CD14-positive monocyte (primary cell): ENCODE measurements around the gene PHLDA1. TPM values are rescaled to one million over a fixed set of nuclear protein-coding genes. Genes with fewer than 3 reads are reported as not detected.

Source experiments
- DNase-seq, 3 donors: peaks; one replicate each; pipeline ENCODE4 v3.0.0-alpha.2; 2011 to 2022
- H2AFZ ChIP-seq: 2 replicates; pipeline ENCODE4 v1.6.0; 2012; ENCODE audit warnings: mild to moderate bottlenecking, low read depth, low read length, inconsistent platforms; ENCODE audit not compliant: insufficient read depth, poor library complexity, severe bottlenecking
- H3K27ac ChIP-seq, 2 donors: 1 replicate in 1 of 2; 2 replicates in 1 of 2; pipeline ENCODE4 v1.5.1; 2012 to 2013; ENCODE audit warnings: low read length in 2 of 2, control low read depth in 1 of 2, inconsistent platforms in 1 of 2, low read depth in 1 of 2, mild to moderate bottlenecking in 1 of 2
- H3K27me3 ChIP-seq, 2 donors: one replicate each; pipeline versions ENCODE4 v1.6.0 to v1.6.1; 2011 to 2013; ENCODE audit warnings: low read length in 2 of 2; ENCODE audit not compliant: control insufficient read depth in 2 of 2, insufficient read depth in 2 of 2
- H3K36me3 ChIP-seq, 2 donors: replicated peaks in 1 of 2; 1 replicate in 1 of 2; 2 replicates in 1 of 2; pipeline versions ENCODE4 v1.5.1 to v1.6.1; 2012 to 2013; ENCODE audit warnings: low read length in 2 of 2, control low read depth in 1 of 2, inconsistent platforms in 1 of 2, mild to moderate bottlenecking in 1 of 2; ENCODE audit not compliant: insufficient read depth in 2 of 2, control insufficient read depth in 1 of 2
- H3K4me1 ChIP-seq, 2 donors: 1 replicate in 1 of 2; 2 replicates in 1 of 2; pipeline versions ENCODE4 v1.5.1 to v1.6.1; 2012 to 2013; ENCODE audit warnings: low read length in 2 of 2, control low read depth in 1 of 2, inconsistent platforms in 1 of 2, mild to moderate bottlenecking in 1 of 2, moderate library complexity in 1 of 2; ENCODE audit not compliant: insufficient read depth in 2 of 2, control insufficient read depth in 1 of 2
- H3K4me2 ChIP-seq: replicated peaks from 2 replicates; pipeline ENCODE3; 2012; ENCODE audit warnings: low read length, moderate library complexity, mild to moderate bottlenecking; ENCODE audit not compliant: poor library complexity, severe bottlenecking; ENCODE audit errors: extremely low read depth
- H3K4me3 ChIP-seq, 3 experiments: fragments of 200-600 bp in 1 of 3; sonication (generic) in 1 of 3; replicated peaks in 1 of 3; 1 replicate in 2 of 3; 2 replicates in 1 of 3; pipeline ENCODE4 v1.5.1; 2011 to 2013; ENCODE audit warnings: low read length in 3 of 3, mild to moderate bottlenecking in 3 of 3, control low read depth in 2 of 3, low read depth in 2 of 3, inconsistent platforms in 1 of 3, moderate library complexity in 1 of 3
- H3K79me2 ChIP-seq: 2 replicates; pipeline ENCODE4 v1.6.0; 2012; ENCODE audit warnings: mild to moderate bottlenecking, control low read depth, inconsistent platforms, low read length, moderate library complexity; ENCODE audit not compliant: insufficient read depth
- H3K9ac ChIP-seq: 2 replicates; pipeline ENCODE4 v1.6.0; 2017; ENCODE audit warnings: low read length, mild to moderate bottlenecking; ENCODE audit not compliant: insufficient read depth, poor library complexity, severe bottlenecking
- H3K9me3 ChIP-seq, 2 donors: replicated peaks in 1 of 2; 1 replicate in 1 of 2; 2 replicates in 1 of 2; pipeline versions ENCODE4 v1.5.1 to v1.6.1; 2012 to 2013; ENCODE audit warnings: low read length in 2 of 2, control low read depth in 1 of 2; ENCODE audit not compliant: control insufficient read depth in 1 of 2, insufficient read depth in 1 of 2
- H4K20me1 ChIP-seq: 2 replicates; pipeline ENCODE4 v1.6.0; 2012; ENCODE audit warnings: mild to moderate bottlenecking, low read length, control low read depth, moderate library complexity; ENCODE audit not compliant: insufficient read depth
- H3K27ac Mint-ChIP-seq, 7 donors: one replicate each; pipeline ENCODE4 v1.8.0; 2020; ENCODE audit warnings: mild to moderate bottlenecking in 7 of 7, mixed read lengths in 7 of 7, moderate library complexity in 6 of 7, inconsistent platforms in 2 of 7
- H3K27me3 Mint-ChIP-seq, 3 donors: one replicate each; pipeline ENCODE4 v1.8.0; 2021 to 2022; ENCODE audit warnings: low read depth in 3 of 3, mild to moderate bottlenecking in 3 of 3, mixed read lengths in 3 of 3, moderate library complexity in 3 of 3, inconsistent platforms in 1 of 3
- H3K36me3 Mint-ChIP-seq, 2 donors: one replicate each; pipeline ENCODE4 v1.8.0; 2020; ENCODE audit warnings: mixed read lengths in 2 of 2, inconsistent platforms in 1 of 2, mild to moderate bottlenecking in 1 of 2
- H3K4me1 Mint-ChIP-seq: one replicate; pipeline ENCODE4 v1.8.0; 2020; ENCODE audit warnings: mild to moderate bottlenecking, mixed read lengths
- H3K4me3 Mint-ChIP-seq, 2 donors: one replicate each; pipeline ENCODE4 v1.8.0; 2020; ENCODE audit warnings: mild to moderate bottlenecking in 2 of 2, mixed read lengths in 2 of 2, moderate library complexity in 1 of 2
- H3K9me3 Mint-ChIP-seq, 7 donors: one replicate each; pipeline ENCODE4 v1.8.0; 2020 to 2022; ENCODE audit warnings: mixed read lengths in 7 of 7, mild to moderate bottlenecking in 6 of 7, moderate library complexity in 6 of 7, inconsistent platforms in 2 of 7
- WGBS: methylation state at CpG from one replicate; pipeline ENCODE4 v1.1.5; 2013; ENCODE audit warnings: missing lambda C conversion rate; ENCODE audit not compliant: insufficient coverage; 5-methylcytosine and 5-hydroxymethylcytosine counted together
- intact Hi-C, 2 donors: fragments of 100-400 bp; cut with micrococcal nuclease; formaldehyde crosslinking; loops; one replicate each; pipeline versions ENCODE4 v1.15.0 to v1.15.1; 2023
- polyA plus RNA-seq, 3 donors: library from polyadenylated mRNA; depleted of rRNA in 1 of 3; unstranded in 2 of 3; stranded (reverse) in 1 of 3; fragments of 300-500 nt in 2 of 3; fragments of >200 nt in 1 of 3; fragmentation: Illumina TruSeq in 2 of 3; gene quantifications; 1 replicate in 2 of 3; 2 replicates in 1 of 3; pipeline ENCODE4 v1.2.3, GENCODE V29; 2012 to 2021
- TF ChIP-seq, protein P1 (sequence below): fragments of 200-600 bp; IDR thresholded peaks from one replicate; pipeline ENCODE4 v1.8.0; 2022; ENCODE audit warnings: antibody characterized with exemption, mild to moderate bottlenecking

Gene PHLDA1
- polyA plus RNA-seq, 3 donors: 1.1 to 5.8 (median 1.6) TPM

DNA sequence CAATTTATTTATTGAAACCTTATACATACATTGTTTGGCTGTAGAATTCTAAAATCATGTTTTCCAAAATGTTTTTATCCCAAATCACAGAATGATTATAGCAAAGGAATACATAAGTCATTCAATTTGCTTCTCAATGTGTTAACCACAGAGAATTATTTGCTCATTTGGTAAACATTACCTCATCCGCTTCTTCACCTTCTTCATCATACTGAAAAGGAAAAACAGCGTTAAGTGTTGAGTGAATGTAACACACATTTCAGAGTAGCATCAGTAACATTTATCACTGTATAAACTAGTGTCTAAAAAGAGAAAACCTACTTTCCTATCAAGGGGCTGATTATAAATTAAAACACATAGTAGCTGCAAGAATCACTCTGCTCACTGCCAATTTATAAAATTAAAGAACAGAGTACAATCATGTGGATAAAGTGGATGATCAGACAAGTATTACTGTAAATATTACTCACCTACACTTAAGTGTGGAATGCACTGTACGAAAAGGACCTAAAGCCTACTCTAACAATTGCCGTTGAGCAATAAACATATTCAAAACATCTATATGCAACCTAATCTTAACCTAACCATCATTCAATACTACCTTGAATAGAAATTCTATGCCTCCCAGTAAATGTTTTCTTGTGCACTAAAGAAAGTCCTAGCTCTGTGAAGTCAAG, 18.1 kb upstream of the PHLDA1 start:
- H3K27me3 ChIP-seq: no peaks in the 10 kb centered on the region
- Mint-ChIP-seq H3K27ac (no peak overlapping the region), H3K27me3 (no peaks in the 10 kb centered on the region), H3K4me3 (no peak overlapping the region), H3K4me1 (no peaks in the 10 kb centered on the region), H3K36me3 (peaks cover 59 to 73% of the 10 kb centered on the region in 2 donors), H3K9me3 (no peaks in the 10 kb centered on the region)
- H3K27ac ChIP-seq: no peak overlapping the region
- H3K9ac ChIP-seq: no peak overlapping the region
- no peaks in the 10 kb centered on the region for H3K79me2 ChIP-seq
- TF ChIP-seq, protein P1, sequence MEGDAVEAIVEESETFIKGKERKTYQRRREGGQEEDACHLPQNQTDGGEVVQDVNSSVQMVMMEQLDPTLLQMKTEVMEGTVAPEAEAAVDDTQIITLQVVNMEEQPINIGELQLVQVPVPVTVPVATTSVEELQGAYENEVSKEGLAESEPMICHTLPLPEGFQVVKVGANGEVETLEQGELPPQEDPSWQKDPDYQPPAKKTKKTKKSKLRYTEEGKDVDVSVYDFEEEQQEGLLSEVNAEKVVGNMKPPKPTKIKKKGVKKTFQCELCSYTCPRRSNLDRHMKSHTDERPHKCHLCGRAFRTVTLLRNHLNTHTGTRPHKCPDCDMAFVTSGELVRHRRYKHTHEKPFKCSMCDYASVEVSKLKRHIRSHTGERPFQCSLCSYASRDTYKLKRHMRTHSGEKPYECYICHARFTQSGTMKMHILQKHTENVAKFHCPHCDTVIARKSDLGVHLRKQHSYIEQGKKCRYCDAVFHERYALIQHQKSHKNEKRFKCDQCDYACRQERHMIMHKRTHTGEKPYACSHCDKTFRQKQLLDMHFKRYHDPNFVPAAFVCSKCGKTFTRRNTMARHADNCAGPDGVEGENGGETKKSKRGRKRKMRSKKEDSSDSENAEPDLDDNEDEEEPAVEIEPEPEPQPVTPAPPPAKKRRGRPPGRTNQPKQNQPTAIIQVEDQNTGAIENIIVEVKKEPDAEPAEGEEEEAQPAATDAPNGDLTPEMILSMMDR: no peak
- no peaks in the 10 kb centered on the region for H3K9me3 ChIP-seq
- no peak overlapping the region for H2AFZ ChIP-seq
- DNase-seq: no peak
- no peaks in the 10 kb centered on the region for H4K20me1 ChIP-seq
- WGBS: 100% methylated on average over 2 of the region's 4 CpGs
- intact Hi-C loops: no loop called here
- H3K4me3 ChIP-seq: no peak overlapping the region
- H3K4me1 ChIP-seq: no peaks in the 10 kb centered on the region
- peaks cover 62 to 88% of the 10 kb centered on the region in 2 donors for H3K36me3 ChIP-seq
- H3K4me2 ChIP-seq: no peak overlapping the region

GRCh38 chr12:76047742-76048141, 16.2 kb upstream of the PHLDA1 start:
- Histone ChIP-seq H3K79me2 (no peaks in the 10 kb centered on the region), H3K4me3 (no peak overlapping the region), H3K27me3 (no peaks in the 10 kb centered on the region), H3K9me3 (no peaks in the 10 kb centered on the region), H3K27ac (no peak overlapping the region), H3K36me3 (peaks cover 44 to 68% of the 10 kb centered on the region in 2 donors), H2AFZ (no peak overlapping the region), H3K9ac (no peak overlapping the region), H3K4me1 (no peaks in the 10 kb centered on the region), H4K20me1 (no peaks in the 10 kb centered on the region), H3K4me2 (no peak overlapping the region)
- no peak overlapping the region for H3K4me3 Mint-ChIP-seq
- TF ChIP-seq, protein P1: no peak
- H3K36me3 Mint-ChIP-seq: peaks cover 45 to 66% of the 10 kb centered on the region in 2 donors
- H3K27me3 Mint-ChIP-seq: peaks cover 0 to 3% (median 0%) of the 10 kb centered on the region in 3 donors
- intact Hi-C loops: no loop called here
- no peaks in the 10 kb centered on the region for H3K4me1 Mint-ChIP-seq
- no CpG with 5 or more reads among the region's 2 CpGs for WGBS
- DNase-seq: no peak
- H3K27ac Mint-ChIP-seq: no peak overlapping the region
- peaks cover 0 to 2% (median 0%) of the 10 kb centered on the region in 7 donors for H3K9me3 Mint-ChIP-seq
